ENCODE results near the gene PLEKHH3. TPM values are rescaled to one million over a fixed set of nuclear protein-coding genes. Genes with fewer than 3 reads are reported as not detected.
"Not testable (repeated sequence)": the region's sequence is repeated elsewhere in the genome, so short reads cannot be mapped to it uniquely, and the experiment has no call there.

The PLEKHH3 gene
- total RNA-seq, 3 donors from 2014 or later = 15.4 to 32.2 (median 24.6) TPM

GRCh38 chr17:42669977-42670788 is 6.6 kb downstream of the PLEKHH3 start:
- no peak for DNase-seq (ENCODE audit: low spot score in 2 of 2)
- Histone ChIP-seq H3K4me1 (peaks cover 16 to 21% of the 10 kb centered on the region in 2 donors), H3K27ac (peak overlapping the region in 1 of 2 donors; percentile 75), H3K9me3 (no peaks in the 10 kb centered on the region), H3K4me3 (peak overlapping the region in 1 of 3 donors; percentile 22), H3K27me3 (no peaks in the 10 kb centered on the region), H3K36me3 (no peaks in the 10 kb centered on the region)
- TF ChIP-seq POLR2A (IDR thresholded peaks at IDR 0.05) (no peak), CTCF (IDR thresholded peaks at IDR 0.05) (no peak), POLR2AphosphoS5 (IDR thresholded peaks at IDR 0.05) (no peak)
- intact Hi-C loops (cut with DNase I; ENCODE audit: low total_unique reads) = loop anchor here (5.0 to 10.0 kb wide), 2 partner anchors 95 to 352 kb away; partner anchors contain the start of genes PSMC3IP and VAT1

DNA sequence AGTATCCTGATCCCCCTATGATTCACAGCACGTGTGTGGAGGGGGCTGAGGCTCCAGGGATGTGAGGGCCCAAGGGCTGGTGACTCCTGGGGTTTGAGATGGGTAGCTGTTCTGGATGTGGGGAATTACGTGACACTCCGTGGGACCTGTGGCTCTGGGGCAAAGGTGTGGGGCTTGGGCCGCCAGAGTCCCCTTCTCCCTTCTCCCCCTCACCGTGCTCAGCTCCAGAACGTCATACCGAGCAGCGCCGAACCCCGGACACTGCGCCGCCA is 7.2 kb downstream of the PLEKHH3 start:
- TF ChIP-seq POLR2A (IDR thresholded peaks at IDR 0.05) (no peak), POLR2AphosphoS5 (IDR thresholded peaks at IDR 0.05) (no peak), CTCF (IDR thresholded peaks at IDR 0.05) (no peak)
- intact Hi-C loops (cut with DNase I; ENCODE audit: low total_unique reads) = no loop called here
- H3K36me3 ChIP-seq = no peaks in the 10 kb centered on the region
- no peak overlapping the region for H3K4me3 ChIP-seq
- no peak for DNase-seq (ENCODE audit: low spot score in 2 of 2)
- peak overlapping the region; percentile 68 to 75 for H3K27ac ChIP-seq
- no peaks in the 10 kb centered on the region for H3K9me3 ChIP-seq
- H3K4me1 ChIP-seq = peaks cover 16 to 21% of the 10 kb centered on the region in 2 donors
- no peaks in the 10 kb centered on the region for H3K27me3 ChIP-seq

- no peaks in the 10 kb centered on the region for H3K9me3 ChIP-seq
- H3K36me3 ChIP-seq = no peaks in the 10 kb centered on the region
- no peak overlapping the region for H3K4me3 ChIP-seq
- intact Hi-C loops (cut with DNase I; ENCODE audit: low total_unique reads) = no loop called here
- DNase-seq (ENCODE audit: low spot score in 2 of 2) = peak; percentile 73 to 76
- H3K27me3 ChIP-seq = no peaks in the 10 kb centered on the region
- H3K4me1 ChIP-seq = peaks cover 9 to 19% of the 10 kb centered on the region in 2 donors
- H3K27ac ChIP-seq = peak overlapping the region; percentile 83 to 88
- TF ChIP-seq CTCF (IDR thresholded peaks at IDR 0.05) = no peak
- TF ChIP-seq POLR2A (IDR thresholded peaks at IDR 0.05) = no peak
- peak in 1 of 3 donors; percentile 20 for TF ChIP-seq POLR2AphosphoS5 (IDR thresholded peaks at IDR 0.05)
Measured at GRCh38 chr17:42667088-42667951, 9.5 kb downstream of the PLEKHH3 start.

- intact Hi-C loops (cut with DNase I; ENCODE audit: low total_unique reads); H3K4me3 ChIP-seq; H3K27me3 ChIP-seq; DNase-seq (ENCODE audit: low spot score in 2 of 2); H3K36me3 ChIP-seq; H3K9me3 ChIP-seq: not testable (repeated sequence)
- H3K27ac ChIP-seq = peak overlapping the region in 1 of 2 donors; percentile 88
- peaks cover 9 to 14% of the 10 kb centered on the region in 2 donors for H3K4me1 ChIP-seq
Measured at GRCh38 chr17:42666126-42666525, 10.7 kb downstream of the PLEKHH3 start.

- TF ChIP-seq POLR2A (IDR thresholded peaks at IDR 0.05) = no peak
- no peak for TF ChIP-seq POLR2AphosphoS5 (IDR thresholded peaks at IDR 0.05)
- TF ChIP-seq CTCF (IDR thresholded peaks at IDR 0.05) = no peak
- Histone ChIP-seq H3K27ac (peak overlapping the region in 1 of 2 donors; percentile 58), H3K4me1 (peaks cover 9 to 14% of the 10 kb centered on the region in 2 donors)
Measured at GRCh38 chr17:42665581-42666001, 11.2 kb downstream of the PLEKHH3 start.

More at GRCh38 chr17:42665581-42666001, 11.2 kb downstream of the PLEKHH3 start:
- Histone ChIP-seq H3K9me3 (no peaks in the 10 kb centered on the region), H3K27me3 (no peaks in the 10 kb centered on the region), H3K4me3 (no peak overlapping the region), H3K36me3 (no peaks in the 10 kb centered on the region)
- intact Hi-C loops (cut with DNase I; ENCODE audit: low total_unique reads) = no loop called here
- no peak for DNase-seq (ENCODE audit: low spot score in 2 of 2)

Measured in breast epithelium (tissue), 4 donors.